PC-3 (cell line): ENCODE results near the gene TEKT3.

Source experiments
- EZH2 ChIP-seq: fragments of 300-600 bp; sonication (generic); IDR thresholded peaks from one replicate; pipeline ENCODE4 v1.6.1; 2017; ENCODE audit warnings: antibody characterized with exemption, mild to moderate bottlenecking, low read length; ENCODE audit not compliant: unreplicated experiment
- EZH2phosphoT487 ChIP-seq: fragments of 300-600 bp; sonication (generic); IDR thresholded peaks from 2 replicates; pipeline ENCODE4 v1.6.1; 2018; ENCODE audit warnings: mild to moderate bottlenecking, antibody characterized with exemption, low read length, borderline replicate concordance
- TF ChIP-seq, protein P1 (sequence below): fragments of 300-600 bp; sonication (generic); conservative IDR thresholded peaks from 2 replicates; pipeline ENCODE4 v1.5.1; 2017; ENCODE audit warnings: antibody characterized with exemption, low read depth, mild to moderate bottlenecking, low read length

DNA sequence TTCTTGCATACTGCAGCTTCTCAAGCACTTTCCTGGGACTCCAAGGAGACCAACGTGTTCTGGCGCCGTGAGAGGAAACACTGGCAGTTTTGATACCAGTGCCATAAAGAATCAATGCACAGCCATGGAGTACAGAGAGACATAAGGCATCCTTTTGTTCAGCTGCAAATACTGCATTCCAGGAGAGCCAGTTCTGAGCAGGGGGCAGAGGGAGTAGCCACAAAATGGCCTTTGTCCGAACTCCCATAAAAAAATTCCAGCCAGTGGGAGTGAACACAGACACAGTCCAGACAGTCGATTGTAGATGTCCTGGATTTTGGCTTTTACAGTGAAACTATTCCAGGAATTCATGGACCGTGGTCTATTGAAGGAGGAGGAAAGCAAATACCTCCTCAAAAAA, 36.2 kb upstream of the TEKT3 start:
- TF ChIP-seq, protein P1, sequence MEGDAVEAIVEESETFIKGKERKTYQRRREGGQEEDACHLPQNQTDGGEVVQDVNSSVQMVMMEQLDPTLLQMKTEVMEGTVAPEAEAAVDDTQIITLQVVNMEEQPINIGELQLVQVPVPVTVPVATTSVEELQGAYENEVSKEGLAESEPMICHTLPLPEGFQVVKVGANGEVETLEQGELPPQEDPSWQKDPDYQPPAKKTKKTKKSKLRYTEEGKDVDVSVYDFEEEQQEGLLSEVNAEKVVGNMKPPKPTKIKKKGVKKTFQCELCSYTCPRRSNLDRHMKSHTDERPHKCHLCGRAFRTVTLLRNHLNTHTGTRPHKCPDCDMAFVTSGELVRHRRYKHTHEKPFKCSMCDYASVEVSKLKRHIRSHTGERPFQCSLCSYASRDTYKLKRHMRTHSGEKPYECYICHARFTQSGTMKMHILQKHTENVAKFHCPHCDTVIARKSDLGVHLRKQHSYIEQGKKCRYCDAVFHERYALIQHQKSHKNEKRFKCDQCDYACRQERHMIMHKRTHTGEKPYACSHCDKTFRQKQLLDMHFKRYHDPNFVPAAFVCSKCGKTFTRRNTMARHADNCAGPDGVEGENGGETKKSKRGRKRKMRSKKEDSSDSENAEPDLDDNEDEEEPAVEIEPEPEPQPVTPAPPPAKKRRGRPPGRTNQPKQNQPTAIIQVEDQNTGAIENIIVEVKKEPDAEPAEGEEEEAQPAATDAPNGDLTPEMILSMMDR = no peak
- no peak for TF ChIP-seq EZH2
- no peak for TF ChIP-seq EZH2phosphoT487
